ENCODE data around the gene PCBP3.
"Not testable (repeated sequence)": the region's sequence is repeated elsewhere in the genome, so short reads cannot be mapped to it uniquely, and the experiment has no call there.

PCBP3 gene

DNA sequence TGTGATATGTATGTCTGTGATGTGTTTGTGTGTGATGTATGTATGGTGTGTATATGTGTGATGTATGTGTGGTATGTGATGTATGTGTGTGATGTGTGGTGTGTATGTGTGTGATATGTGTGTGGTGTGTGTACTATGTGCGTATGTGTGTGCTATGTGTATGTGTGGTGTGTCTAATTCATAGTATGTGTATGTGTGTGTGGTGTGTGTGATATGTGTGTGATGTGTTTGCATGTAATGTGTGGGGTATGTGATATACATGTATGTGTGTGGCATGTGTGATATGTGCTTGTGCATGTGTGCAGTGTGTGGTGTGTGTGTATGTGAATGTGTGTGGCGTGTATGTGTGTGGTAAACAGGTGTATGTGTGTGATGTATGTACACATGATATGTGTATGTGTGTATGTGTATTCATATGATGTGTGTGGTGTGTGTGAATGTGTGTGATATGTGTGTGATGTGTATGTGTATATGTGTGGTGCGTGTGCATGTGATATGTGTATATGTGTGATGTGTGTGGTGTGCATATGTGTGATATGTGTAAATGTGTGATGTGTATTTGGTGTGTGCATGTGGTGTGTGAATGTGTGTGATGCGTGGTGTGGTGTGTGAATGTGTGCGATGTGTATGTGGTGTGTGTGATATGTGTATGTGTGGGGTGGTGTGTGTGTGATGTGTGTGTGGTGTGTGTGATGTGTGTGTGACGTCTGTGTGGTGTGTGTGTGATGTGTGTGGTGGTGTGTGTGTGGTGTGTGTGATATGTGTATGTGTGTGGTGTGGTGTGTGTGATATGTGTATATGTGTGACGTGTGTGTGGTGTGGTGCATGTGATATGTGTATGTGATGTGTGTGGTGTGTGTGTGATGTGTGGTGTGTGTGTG lies 8.0 kb upstream of the PCBP3 start:
- no peak for DNase-seq (ENCODE audit: low read depth)

DNA sequence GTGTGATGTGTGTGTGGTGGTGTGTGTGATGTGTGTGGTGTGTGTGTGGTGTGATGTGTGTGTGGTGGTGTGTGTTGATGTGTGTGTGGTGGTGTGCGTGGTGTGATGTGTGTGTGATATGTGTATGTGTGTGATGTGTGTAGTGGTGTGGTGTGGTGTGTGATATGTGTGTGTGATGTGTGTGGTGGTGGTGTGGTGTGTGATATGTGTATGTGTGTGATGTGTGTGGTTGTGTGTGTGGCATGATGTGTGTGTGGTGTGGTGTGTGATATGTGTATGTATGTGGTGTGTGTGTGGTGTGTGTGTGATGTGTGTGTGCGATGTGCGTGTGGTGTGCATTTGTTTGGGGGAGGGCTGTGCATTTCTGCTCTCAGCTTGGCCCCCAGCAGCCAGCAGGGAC lies 7.1 kb upstream of the PCBP3 start:
- DNase-seq (ENCODE audit: low read depth): no peak

DNA sequence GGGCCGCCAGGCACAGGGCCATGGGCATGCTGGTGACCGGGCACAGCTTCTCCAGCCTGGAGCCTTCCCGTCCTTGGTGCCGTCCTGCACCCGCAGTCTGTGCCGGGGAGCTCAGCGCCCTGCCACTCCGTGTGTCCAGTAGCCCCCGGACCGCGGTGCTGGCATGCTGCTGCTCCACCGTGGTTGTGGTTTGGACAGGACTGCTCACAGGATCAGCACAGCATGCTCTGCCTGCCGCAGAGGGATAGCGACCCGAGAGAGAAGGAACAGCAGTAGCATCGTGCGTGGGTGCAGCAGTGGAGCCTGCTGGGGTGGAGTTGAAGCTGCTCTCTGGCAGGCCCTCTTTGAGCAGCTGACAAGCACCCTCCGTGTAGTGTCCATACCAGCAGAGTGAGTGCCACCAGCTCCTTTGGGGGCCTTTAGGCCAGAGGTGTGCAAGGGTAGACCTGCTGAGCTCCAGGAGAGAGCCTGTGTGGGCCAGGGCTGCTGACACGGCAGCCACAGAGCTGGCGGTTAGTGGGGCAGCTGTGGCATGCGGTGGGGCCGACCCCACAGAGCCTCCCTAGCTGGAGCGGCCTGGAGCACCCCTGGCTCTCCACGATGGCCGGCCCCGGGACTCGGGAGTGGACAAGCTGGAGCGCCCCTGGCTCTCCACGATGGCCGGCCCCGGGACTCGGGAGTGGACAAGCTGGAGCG lies 6.4 kb upstream of the PCBP3 start:
- no peak for DNase-seq (ENCODE audit: low read depth)

DNA sequence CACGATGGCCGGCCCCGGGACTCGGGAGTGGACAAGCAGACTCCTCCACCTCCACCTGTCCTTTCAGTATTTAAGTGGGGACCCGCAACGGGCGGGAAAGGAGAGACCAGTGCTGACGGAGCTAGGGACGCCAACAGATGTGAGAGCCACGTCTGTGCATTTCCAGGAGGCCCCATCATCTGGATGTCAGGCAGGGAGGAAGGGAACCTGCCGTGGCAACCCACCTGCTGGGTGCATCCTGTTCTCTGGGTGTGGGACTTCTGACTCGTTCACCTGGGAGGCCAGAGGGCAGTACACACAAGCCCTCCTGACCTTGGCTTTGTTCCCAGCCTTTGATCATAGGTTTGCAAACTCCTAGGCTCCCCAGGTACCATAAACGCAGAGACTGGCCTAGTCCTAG lies 5.6 kb upstream of the PCBP3 start:
- no peak for DNase-seq (ENCODE audit: low read depth)

DNA sequence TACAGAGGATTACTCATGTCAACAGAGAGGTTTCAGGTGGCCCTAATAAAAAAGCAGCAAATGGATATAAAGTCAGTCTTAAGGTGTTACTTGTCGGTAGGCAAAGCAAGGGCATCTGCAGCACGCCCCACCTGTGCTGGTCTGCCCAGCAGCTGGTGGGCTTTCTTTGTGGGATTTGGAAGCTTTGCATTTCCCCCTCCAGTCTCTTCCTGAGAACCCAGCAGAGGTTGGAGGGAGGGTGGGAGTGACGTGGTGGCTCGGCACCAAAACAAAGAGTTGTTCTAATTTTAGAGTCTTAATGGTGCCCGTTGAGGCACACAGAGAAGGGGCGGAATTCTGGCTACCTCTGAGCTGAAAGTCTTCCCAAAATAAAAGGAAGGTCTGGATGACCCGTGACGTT lies 4.8 kb upstream of the PCBP3 start:
- DNase-seq (ENCODE audit: low read depth): no peak

DNA sequence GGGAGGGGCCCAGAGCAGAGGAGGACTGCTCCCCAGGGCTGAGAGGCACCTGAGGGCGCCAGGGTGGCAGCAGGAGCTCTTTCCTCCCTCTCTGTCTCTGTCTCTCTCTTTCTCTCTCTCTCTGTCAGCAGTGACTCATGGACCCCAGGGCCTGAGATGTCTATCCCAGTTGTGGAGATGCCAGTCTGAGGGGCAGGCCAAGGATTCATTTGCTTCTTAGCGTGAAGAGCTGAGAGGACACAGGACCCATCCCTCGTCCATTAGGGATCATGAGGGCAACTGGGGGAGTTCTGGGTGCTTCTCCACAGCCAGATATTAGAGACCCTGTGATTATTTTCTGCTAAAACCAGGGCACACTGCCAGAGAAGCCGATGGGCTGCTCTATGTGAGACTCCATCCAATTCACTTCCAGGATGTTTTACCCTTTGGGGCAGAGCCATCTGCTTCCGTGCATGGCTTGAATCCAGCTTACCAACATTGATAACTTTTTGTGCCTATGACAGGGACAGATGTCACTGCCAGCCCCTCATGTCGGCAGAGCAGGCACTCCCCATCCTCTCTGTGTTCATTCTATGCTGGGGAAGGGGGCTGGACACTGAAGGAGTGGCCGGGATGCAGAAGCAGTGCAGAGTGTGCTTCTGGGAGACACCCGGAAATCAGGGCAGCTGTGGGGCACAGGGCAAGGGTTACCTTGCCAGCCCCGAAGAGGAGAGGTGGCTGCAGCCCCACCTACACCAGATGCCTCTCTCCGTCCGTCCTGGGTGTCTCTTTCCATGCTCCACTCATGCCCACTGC lies 4.1 kb upstream of the PCBP3 start:
- no peak for DNase-seq (ENCODE audit: low read depth)

DNA sequence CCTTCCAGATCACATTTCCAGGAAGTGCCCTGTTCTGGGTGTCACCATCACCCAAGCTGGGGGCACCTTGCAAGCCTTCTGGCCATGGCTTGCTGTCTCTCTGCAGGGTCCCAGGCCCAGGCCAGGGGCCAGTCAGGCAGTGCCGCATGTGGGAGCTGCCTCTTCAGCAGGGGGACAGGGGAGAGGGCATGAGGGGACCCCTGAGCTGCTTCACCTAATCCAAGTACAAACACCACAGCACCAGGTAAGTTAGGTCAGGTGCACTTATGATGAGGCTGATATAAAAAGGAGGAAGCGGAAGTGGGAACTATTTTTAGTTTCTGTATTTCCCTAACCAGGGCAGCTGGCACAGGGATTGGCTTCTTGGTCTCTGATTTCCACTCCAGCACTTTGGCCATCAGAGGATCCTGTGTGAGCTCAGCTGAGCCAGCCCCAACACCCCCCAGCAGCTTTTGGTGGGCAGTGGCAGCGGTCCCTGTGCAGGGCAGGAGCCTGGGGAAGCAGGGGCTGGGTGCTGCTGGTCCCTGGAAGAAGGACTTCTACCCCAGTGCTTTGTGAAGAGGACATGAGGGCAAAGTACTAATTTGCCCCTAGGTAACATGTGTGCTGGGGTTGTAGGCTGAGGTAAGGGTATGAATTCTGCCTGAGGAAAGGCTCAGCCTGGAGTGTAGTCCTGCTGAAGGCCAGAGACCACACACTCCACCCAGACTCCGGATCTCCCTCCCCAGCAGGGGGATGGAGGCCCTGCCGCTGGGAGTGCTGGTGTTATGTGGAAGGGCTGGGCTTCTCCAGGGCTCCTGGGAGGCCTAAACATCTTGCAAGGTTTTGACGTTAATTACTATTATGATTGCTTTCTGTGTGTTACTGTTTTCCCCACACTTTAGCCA lies 3.3 kb upstream of the PCBP3 start:
- no peak for DNase-seq (ENCODE audit: low read depth)

DNA sequence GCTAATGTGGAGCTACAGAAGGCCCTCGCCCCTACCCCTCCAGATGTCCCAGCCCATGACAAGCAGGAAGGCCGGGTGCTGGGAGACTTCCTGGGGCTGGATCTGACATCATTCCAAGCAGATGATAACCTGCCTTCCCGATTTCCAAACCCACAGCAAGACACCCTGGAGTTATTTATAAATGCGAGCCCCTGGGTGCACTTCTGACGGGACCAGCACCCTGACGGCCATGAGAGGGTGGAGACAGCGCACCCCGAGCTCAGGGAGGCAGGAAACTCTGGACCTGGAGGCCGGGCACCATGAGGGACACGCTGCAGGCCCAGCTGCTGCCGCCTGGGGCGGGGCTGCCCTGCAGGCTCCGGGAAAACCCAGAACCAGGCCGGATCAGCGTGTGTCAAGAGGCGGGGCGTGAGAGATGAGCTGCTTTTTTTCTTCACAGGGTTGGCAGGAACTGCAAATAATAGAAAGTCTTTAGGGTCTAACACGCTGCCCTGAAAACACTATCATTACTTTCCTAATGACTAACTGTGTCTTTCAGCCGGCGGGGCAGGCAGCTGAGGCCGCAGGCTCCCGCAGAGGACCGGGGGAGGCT lies 2.5 kb upstream of the PCBP3 start:
- DNase-seq (ENCODE audit: low read depth): no peak

DNA sequence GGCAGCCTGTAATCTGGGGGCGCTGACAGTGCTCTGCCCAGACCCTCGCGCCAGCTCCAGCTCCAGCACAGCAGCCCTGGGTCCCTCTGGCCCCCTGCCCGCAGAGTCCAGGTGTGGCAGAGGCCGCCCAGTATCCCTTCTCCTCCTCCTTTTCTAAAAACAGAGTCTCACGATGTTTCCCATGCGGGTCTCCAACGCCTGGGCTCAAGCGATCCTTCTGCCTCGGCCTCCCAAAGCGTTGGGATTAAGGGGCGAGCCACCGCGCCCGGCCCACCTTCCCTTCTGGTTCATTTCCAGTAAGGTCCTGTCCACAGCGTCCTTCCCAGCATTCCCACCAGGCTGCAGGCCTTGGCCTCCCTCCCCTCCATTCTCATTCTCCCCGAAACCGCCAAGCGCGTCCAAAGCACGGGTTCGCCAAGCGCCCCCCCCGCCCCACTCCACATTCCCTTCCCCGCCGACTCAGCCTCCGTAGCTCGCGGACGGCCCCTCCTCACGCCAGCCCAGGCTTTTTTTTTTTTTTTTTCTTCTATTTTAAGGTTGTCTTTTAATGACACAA lies 2.0 kb upstream of the PCBP3 start:
- no peak for DNase-seq (ENCODE audit: low read depth)

DNA sequence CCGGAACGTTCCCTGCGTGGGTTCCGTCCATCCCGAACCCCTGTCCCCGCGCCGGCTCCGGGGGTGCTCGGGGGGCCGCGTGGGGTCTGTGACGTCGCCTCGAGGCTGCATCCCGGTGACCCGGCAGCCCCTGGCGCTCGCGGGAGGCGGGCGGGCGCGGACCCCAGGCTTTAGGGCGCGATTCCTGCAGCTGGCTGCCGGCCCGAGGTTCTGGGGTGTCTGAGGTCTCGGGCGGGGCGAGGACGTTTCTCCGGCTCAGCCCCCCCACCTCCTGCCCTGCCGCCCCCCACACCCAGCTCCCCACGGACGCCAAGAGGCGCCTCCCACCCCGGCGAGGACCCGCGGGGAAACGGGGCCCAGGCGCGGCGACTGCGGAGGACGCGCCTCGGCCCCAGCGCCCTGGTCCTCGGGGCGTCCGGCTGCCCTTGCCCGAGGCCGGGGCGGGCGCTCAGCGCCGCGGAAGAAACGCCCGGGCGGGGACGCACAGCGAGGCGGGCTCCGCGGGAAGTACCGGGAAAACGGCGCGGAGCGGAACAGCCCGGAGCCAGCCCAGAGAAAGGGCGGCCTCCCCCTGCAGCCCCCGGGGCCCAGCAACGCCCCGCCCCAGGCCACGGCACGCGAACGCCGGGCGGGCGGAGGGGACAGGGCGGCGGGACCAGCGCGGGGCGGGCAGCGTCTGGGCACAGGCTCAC lies 1.3 kb upstream of the PCBP3 start:
- DNase-seq (ENCODE audit: low read depth): no peak

DNA sequence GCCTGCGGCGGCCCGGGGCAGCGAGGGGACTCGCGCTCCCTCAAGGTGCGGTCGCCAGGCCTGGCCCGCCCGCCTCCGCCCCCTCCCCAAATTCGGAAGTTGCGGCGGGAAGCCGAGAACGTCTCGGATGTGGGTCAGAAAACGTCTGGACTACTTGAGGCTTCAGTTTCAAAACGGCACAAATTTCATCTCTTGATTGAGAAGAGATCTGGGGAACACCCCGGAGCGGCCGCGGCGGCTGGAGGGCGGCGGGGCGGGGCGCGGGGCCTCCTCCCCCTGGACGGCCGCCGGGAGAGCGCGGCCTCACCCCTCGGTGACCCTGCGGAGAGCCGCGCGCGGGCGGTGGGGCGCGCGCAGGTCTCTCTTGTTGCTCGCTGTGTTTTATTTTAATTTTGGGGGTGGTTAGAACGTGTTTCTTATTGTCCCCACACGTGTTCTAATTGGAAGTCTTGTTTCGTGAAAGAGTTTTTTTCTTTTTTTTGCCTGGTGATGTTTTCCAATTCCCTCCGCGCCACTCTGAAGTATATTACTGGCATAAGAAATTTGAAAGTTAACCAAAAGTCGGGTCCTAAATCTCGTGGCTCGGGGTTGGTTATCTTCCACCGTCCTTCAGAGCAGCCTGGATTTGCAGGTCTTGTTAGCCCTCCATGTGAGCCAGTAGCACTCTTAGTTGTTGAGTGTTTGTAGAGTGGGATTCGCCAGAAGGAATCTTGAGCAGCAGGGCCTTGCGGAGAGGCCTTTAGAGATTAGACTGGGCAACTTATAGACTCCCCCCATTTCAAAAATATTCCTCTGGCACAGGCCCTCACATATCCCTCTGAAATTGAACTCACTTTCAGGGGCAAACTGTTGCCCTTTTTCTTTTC lies 749 bp downstream of the PCBP3 start:
- DNase-seq (ENCODE audit: low read depth): no peak

DNA sequence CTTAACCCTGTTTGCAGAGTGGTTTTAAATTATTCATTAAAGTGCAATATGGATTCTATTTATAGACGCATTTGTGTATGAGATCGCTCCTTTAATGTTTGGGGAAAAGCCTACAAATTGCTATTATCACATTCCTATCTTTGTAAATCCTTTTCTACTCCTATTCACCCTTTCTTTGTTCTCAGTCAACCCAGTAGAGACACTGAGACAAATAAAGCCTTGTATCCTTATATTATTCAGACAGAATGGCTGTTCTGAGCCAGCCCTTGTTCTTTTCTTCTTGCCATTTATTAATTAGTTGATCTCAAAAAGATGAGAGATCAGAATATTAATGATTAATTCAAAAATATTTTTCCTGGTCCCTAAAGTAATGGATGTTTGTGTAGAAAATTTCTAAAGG lies 8.4 kb downstream of the PCBP3 start:
- no peak for DNase-seq (ENCODE audit: low read depth)

DNA sequence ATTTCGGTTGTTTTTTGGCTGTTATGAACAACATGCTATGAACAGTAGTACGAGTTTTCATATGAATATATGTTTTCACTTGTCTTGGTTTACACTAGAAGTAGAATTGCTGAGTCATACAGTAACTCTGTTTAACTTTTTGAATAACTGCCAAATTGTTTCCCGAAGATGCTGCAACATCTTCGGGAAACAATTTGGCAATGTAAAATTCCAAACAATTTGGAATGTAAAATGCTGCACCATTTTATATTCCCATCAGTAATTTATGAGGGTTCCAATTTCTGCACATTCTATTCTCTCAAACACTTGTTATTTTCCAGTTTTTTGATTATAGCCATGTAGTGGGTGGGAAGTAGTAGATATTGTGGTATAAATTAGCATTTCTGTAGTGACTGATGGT lies 11.6 kb downstream of the PCBP3 start:
- DNase-seq (ENCODE audit: low read depth): no peak

DNA sequence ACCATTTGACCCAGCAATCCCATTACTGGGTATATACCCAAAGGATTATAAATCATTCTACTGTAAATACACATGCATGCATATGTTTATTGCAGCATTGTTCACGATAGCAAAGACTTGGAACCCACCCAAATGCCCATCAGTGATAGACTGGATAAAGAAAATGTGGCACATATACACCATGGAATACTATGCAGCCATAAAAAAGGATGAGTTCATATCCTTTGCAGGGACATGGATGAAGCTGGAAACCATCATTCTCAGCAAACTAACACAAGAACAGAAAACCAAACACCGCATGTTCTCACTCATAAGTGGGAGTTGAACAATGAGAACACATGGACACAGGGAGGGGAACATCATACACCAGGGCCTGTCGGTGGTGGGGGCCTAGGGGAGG lies 12.6 kb downstream of the PCBP3 start:
- not testable (repeated sequence) for DNase-seq (ENCODE audit: low read depth)

DNA sequence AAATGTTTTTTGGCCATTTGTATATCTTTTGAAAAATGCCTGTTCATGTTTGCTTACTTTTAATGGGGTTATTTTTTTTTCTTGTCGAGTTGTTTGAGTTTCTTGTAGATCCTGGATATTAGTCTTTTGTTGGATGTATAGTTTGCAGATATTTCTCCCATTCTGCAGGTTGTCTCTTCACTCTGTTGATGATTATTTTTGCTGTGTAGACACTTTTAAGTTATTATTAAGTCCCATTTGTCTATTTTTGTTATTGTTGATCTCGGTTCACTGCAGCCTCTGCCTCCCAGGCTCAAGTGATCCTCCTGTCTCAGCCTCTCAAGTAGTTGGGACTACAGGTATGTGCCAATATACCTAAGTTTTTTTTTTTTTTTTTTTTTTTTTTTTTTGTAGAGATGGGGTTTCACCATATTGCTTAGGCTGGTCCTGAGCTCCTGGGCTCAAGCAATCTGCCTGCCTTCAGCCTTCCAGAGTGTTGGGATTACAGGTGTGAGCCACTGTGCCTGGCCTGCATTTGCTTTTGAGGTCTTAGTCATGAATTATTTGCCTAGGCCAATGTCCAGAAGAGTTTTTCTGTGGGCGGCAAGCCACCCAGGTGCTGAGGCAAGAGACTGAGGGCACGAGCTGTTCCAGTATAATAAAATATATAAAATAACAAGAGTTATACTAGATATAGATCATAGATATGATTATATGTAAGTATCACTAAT lies 18.5 kb downstream of the PCBP3 start:
- not testable (repeated sequence) for DNase-seq (ENCODE audit: low read depth)

DNA sequence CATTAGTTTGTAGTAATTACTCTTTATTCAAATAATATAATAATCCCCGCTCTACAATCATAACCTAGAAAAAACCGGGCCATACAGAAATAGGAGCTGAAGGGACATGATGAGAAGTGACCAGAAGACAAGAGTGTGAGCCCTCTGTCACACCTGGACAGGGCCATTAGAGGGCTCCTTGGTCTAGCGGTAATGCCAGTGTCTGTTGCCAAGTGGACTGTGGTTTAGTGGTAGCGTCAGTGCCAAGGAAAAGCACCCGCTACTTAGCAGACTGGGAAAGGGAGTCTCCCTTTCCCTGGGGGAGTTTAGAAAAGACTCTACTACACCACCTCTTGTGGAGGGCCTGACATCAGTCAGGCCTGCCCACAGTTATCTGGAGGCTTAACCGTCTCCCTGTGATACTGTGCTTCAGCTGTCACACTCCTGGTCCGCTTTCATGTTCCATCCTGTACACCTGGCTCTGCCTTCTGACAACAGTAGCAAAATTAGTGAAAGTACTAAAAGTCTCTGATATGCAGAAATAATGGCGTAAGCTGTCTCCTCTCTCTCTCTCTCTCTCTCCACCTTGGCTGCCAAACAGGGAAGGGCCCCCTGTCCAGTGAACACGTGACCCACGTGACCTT lies 19.2 kb downstream of the PCBP3 start:
- not testable (repeated sequence) for DNase-seq (ENCODE audit: low read depth)

DNA sequence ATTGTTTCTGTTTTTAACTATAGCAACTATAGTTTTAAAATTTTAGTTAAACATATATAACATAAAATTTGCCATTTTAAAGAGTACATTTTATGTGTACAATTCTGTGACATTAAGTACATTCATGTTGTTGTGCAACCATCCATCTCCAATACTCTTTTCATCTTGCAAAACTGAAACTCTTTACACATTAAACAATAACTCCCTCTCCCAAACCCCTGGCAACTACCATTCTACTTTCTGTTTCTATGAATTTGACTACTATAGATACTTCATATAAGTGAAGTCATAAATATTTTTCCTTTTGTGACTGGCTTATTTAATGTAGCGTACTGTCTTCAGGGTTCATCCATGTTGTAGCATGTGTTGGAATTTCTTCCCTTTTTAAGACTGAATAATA lies 25.9 kb downstream of the PCBP3 start:
- no peak for DNase-seq (ENCODE audit: low read depth)

DNA sequence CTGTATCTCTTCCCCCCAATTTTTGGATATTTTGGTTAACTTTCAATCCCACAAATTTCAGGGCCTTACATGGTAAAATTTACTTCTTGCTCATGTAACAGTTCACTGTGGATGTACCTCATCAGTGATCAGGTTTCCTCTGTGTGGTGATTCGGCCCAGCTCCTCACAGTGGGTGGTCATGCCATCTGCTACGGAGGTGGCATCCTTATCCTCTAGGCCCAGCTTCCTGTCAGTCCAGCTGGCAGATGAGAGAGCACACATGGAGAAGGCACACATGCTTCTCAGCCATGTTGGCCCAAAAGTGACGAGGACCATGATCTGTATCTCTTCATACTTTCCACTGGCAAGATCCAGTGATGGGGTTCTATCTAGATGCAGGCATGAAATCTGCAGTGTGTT lies 27.2 kb downstream of the PCBP3 start:
- no peak for DNase-seq (ENCODE audit: low read depth)

Measured in HS-5 (cell line).